H9 (cell line): Measurements from ENCODE around the gene ITGA8. TPM values are rescaled to one million over a fixed set of nuclear protein-coding genes. Genes with fewer than 3 reads are reported as not detected.

Source experiments
- DNase-seq: peaks from one replicate; pipeline ENCODE4 v3.0.0-alpha.2; 2017
- H2AFZ ChIP-seq: one replicate; pipeline ENCODE4 v1.6.1; 2013; ENCODE audit warnings: mild to moderate bottlenecking, low read length, control low read depth, moderate library complexity
- H2AK5ac ChIP-seq: 2 replicates; pipeline ENCODE4 v1.6.1; 2013; ENCODE audit warnings: low read length, control low read depth, mixed read lengths; ENCODE audit not compliant: insufficient read length
- H2BK120ac ChIP-seq: one replicate; pipeline ENCODE4 v1.6.1; 2013; ENCODE audit warnings: low read depth, mild to moderate bottlenecking, low read length, control low read depth, inconsistent platforms; ENCODE audit not compliant: poor library complexity, severe bottlenecking
- H2BK12ac ChIP-seq: 2 replicates; pipeline ENCODE4 v1.6.1; 2013; ENCODE audit warnings: low read length, control low read depth, mixed read lengths, low read depth; ENCODE audit not compliant: insufficient read length
- H2BK15ac ChIP-seq: 2 replicates; pipeline ENCODE4 v1.6.1; 2013; ENCODE audit warnings: low read depth, low read length, control low read depth
- H2BK20ac ChIP-seq: one replicate; pipeline ENCODE4 v1.6.1; 2013; ENCODE audit warnings: low read depth, mild to moderate bottlenecking, low read length, control low read depth, inconsistent platforms; ENCODE audit not compliant: poor library complexity, severe bottlenecking
- H2BK5ac ChIP-seq: 2 replicates; pipeline ENCODE4 v1.6.1; 2013; ENCODE audit warnings: low read length, control low read depth, mixed read lengths; ENCODE audit not compliant: insufficient read length
- H3K14ac ChIP-seq: 2 replicates; pipeline ENCODE4 v1.6.1; 2013; ENCODE audit warnings: low read length, control low read depth; ENCODE audit not compliant: insufficient read depth
- H3K18ac ChIP-seq: 2 replicates; pipeline ENCODE4 v1.6.1; 2013; ENCODE audit warnings: low read depth, mild to moderate bottlenecking, mixed read lengths, low read length, control low read depth; ENCODE audit not compliant: insufficient read length
- H3K23ac ChIP-seq: 2 replicates; pipeline ENCODE4 v1.6.1; 2013; ENCODE audit warnings: low read length, control low read depth, mixed read lengths, low read depth; ENCODE audit not compliant: insufficient read length
- H3K23me2 ChIP-seq: 2 replicates; pipeline ENCODE4 v1.6.1; 2013; ENCODE audit warnings: low read depth, mild to moderate bottlenecking, mixed read lengths, low read length, control low read depth; ENCODE audit not compliant: insufficient read length, poor library complexity, severe bottlenecking
- H3K27ac ChIP-seq: 2 replicates; pipeline ENCODE4 v1.5.1; 2013; ENCODE audit warnings: low read length, control low read depth, mixed read lengths, low read depth; ENCODE audit not compliant: insufficient read length
- H3K27me3 ChIP-seq: 2 replicates; pipeline ENCODE4 v1.6.1; 2013; ENCODE audit warnings: low read length, control low read depth, inconsistent platforms; ENCODE audit not compliant: insufficient read depth
- H3K4ac ChIP-seq: 2 replicates; pipeline ENCODE4 v1.6.1; 2013; ENCODE audit warnings: low read depth, mild to moderate bottlenecking, control low read depth, inconsistent platforms, low read length, moderate library complexity
- H3K4me1 ChIP-seq: 2 replicates; pipeline ENCODE4 v1.6.1; 2013; ENCODE audit warnings: low read length, control low read depth, inconsistent platforms; ENCODE audit not compliant: insufficient read depth
- H3K4me2 ChIP-seq: 2 replicates; pipeline ENCODE4 v1.6.1; 2013; ENCODE audit warnings: low read length, control low read depth, mixed read lengths; ENCODE audit not compliant: insufficient read length, insufficient read depth
- H3K56ac ChIP-seq: 2 replicates; pipeline ENCODE4 v1.6.1; 2013; ENCODE audit warnings: low read depth, mild to moderate bottlenecking, mixed read lengths, low read length, control low read depth; ENCODE audit not compliant: insufficient read length
- H3K79me1 ChIP-seq: 2 replicates; pipeline ENCODE4 v1.6.1; 2013; ENCODE audit warnings: low read depth, mild to moderate bottlenecking, moderate library complexity, low read length, control low read depth, inconsistent platforms; ENCODE audit not compliant: insufficient read depth, poor library complexity, severe bottlenecking
- H3K79me2 ChIP-seq: 2 replicates; pipeline ENCODE4 v1.6.1; 2013; ENCODE audit warnings: low read length, control low read depth, inconsistent platforms; ENCODE audit not compliant: insufficient read depth
- H3K9ac ChIP-seq: 2 replicates; pipeline ENCODE4 v1.6.1; 2013; ENCODE audit warnings: low read length, control low read depth, mixed read lengths; ENCODE audit not compliant: insufficient read length; ENCODE audit errors: extremely low read depth
- H3K9me3 ChIP-seq: one replicate; pipeline ENCODE4 v1.6.1; 2013; ENCODE audit warnings: low read depth, low read length, inconsistent platforms; ENCODE audit not compliant: control insufficient read depth
- H3T11ph ChIP-seq: one replicate; pipeline ENCODE4 v1.6.1; 2013; ENCODE audit warnings: mild to moderate bottlenecking, low read length, control low read depth, inconsistent platforms
- H4K20me1 ChIP-seq: one replicate; pipeline ENCODE4 v1.6.1; 2013; ENCODE audit not compliant: control insufficient read depth, insufficient read length, insufficient read depth
- H4K5ac ChIP-seq: 2 replicates; pipeline ENCODE4 v1.6.1; 2013; ENCODE audit warnings: low read depth, mild to moderate bottlenecking, mixed read lengths, low read length, control low read depth; ENCODE audit not compliant: insufficient read length
- H4K8ac ChIP-seq: replicated peaks from 2 replicates; pipeline ENCODE4 v1.6.1; 2013; ENCODE audit warnings: low read length, control low read depth, mixed read lengths, low read depth; ENCODE audit not compliant: insufficient read length
- H4K91ac ChIP-seq: 2 replicates; pipeline ENCODE4 v1.6.1; 2013; ENCODE audit warnings: low read depth, mild to moderate bottlenecking, moderate library complexity, mixed read lengths, low read length, control low read depth; ENCODE audit not compliant: insufficient read length
- H3K27ac Mint-ChIP-seq, 3 experiments: 2 replicates in 2 of 3; 3 replicates in 1 of 3; pipeline ENCODE4 v1.8.0; 2020 to 2021; ENCODE audit warnings: mixed read lengths in 3 of 3, mild to moderate bottlenecking in 1 of 3, moderate library complexity in 1 of 3
- H3K27me3 Mint-ChIP-seq: 2 replicates; pipeline ENCODE4 v1.8.0; 2021; ENCODE audit warnings: low read depth, mild to moderate bottlenecking, moderate library complexity, mixed read lengths
- H3K36me3 Mint-ChIP-seq, 3 experiments: 2 replicates in 2 of 3; 3 replicates in 1 of 3; pipeline ENCODE4 v1.8.0; 2020 to 2021; ENCODE audit warnings: low read depth in 3 of 3, mixed read lengths in 3 of 3; ENCODE audit not compliant: insufficient read depth in 1 of 3
- H3K4me1 Mint-ChIP-seq, 2 experiments: 2 replicates each; pipeline ENCODE4 v1.8.0; 2020; ENCODE audit warnings: mixed read lengths in 2 of 2
- H3K4me3 Mint-ChIP-seq, 2 experiments: 2 replicates in 1 of 2; 3 replicates in 1 of 2; pipeline ENCODE4 v1.8.0; 2020 to 2021; ENCODE audit warnings: mild to moderate bottlenecking in 2 of 2, mixed read lengths in 2 of 2, moderate library complexity in 1 of 2
- H3K9me3 Mint-ChIP-seq, 2 experiments: 2 replicates in 1 of 2; 3 replicates in 1 of 2; pipeline ENCODE4 v1.8.0; 2020; ENCODE audit warnings: mild to moderate bottlenecking in 2 of 2, mixed read lengths in 2 of 2, moderate library complexity in 1 of 2
- WGBS: extraction: QIAGEN DNeasy Blood & Tissue Kit; methylation state at CpG from one replicate; pipeline ENCODE4 v1.1.7; 2013; ENCODE audit warnings: missing lambda C conversion rate, low lambda C conversion rate, mixed read lengths; ENCODE audit not compliant: insufficient read length; ENCODE audit errors: extremely low coverage; 5-methylcytosine and 5-hydroxymethylcytosine counted together
- total RNA-seq: library from RNA; stranded (reverse); gene quantifications from 2 replicates; pipeline ENCODE4 v1.2.1, GENCODE V29; 2021
- TF ChIP-seq, protein P1 (sequence below): fragments of 200-600 bp; sonication (generic); conservative IDR thresholded peaks from 3 replicates; pipeline ENCODE4 v1.8.0; 2021; ENCODE audit warnings: antibody characterized with exemption, mild to moderate bottlenecking

ITGA8 gene
- total RNA-seq, 1 experiment from 2014 or later: not detected

DNA sequence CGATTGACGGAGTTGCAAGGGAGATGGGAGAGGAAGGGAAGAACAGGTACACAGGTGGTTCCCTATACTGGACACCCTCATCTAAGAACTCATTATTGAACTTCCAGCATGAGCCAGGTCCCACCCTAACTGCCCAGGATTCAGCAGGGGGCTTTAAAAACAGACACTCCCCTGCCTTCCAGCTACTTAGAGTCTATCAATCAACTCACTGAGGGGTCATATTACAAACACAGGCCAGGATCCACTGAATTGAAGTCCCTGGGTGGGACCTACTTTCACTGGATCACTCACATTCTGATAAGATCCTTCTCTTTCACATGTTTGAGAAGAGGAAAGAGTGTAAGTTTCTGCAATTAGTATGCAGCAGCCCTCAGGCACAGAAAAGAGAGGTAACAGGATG is 92.8 kb downstream of the ITGA8 start:
- Histone ChIP-seq H2AK5ac (no peak overlapping the region), H3K27ac (no peak overlapping the region), H3K27me3 (no peaks in the 10 kb centered on the region), H4K91ac (no peak overlapping the region), H2AFZ (no peak overlapping the region), H4K20me1 (no peaks in the 10 kb centered on the region), H3K4me2 (no peak overlapping the region), H2BK120ac (no peak overlapping the region), H3K23me2 (no peaks in the 10 kb centered on the region), H3K79me2 (no peaks in the 10 kb centered on the region), H2BK20ac (no peak overlapping the region), H4K5ac (no peak overlapping the region), H3K18ac (no peak overlapping the region), H3K79me1 (no peaks in the 10 kb centered on the region), H3K9me3 (no peaks in the 10 kb centered on the region), H4K8ac (no peak overlapping the region), H2BK5ac (no peak overlapping the region), H2BK12ac (no peak overlapping the region), H3K4me1 (no peaks in the 10 kb centered on the region), H3T11ph (no peak overlapping the region), H2BK15ac (no peak overlapping the region), H3K9ac (no peak overlapping the region), H3K4ac (no peak overlapping the region), H3K14ac (no peak overlapping the region), H3K56ac (no peak overlapping the region), H3K23ac (no peak overlapping the region)
- DNase-seq: no peak
- no peaks in the 10 kb centered on the region for H3K36me3 Mint-ChIP-seq
- H3K27ac Mint-ChIP-seq: no peak overlapping the region
- no peak overlapping the region for H3K4me3 Mint-ChIP-seq
- peaks cover 2% of the 10 kb centered on the region in 2 experiments; a peak in 2 of 5 replicates for H3K9me3 Mint-ChIP-seq
- TF ChIP-seq, protein P1, sequence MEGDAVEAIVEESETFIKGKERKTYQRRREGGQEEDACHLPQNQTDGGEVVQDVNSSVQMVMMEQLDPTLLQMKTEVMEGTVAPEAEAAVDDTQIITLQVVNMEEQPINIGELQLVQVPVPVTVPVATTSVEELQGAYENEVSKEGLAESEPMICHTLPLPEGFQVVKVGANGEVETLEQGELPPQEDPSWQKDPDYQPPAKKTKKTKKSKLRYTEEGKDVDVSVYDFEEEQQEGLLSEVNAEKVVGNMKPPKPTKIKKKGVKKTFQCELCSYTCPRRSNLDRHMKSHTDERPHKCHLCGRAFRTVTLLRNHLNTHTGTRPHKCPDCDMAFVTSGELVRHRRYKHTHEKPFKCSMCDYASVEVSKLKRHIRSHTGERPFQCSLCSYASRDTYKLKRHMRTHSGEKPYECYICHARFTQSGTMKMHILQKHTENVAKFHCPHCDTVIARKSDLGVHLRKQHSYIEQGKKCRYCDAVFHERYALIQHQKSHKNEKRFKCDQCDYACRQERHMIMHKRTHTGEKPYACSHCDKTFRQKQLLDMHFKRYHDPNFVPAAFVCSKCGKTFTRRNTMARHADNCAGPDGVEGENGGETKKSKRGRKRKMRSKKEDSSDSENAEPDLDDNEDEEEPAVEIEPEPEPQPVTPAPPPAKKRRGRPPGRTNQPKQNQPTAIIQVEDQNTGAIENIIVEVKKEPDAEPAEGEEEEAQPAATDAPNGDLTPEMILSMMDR: no peak
- H3K27me3 Mint-ChIP-seq: peaks cover 2% of the 10 kb centered on the region; the same call in 1 of the 2 replicates
- no CpG with 5 or more reads among the region's 2 CpGs for WGBS
- H3K4me1 Mint-ChIP-seq: no peaks in the 10 kb centered on the region
